GM19240 (cell line): ENCODE data around the gene FSD1L.
"Not testable (repeated sequence)": the region's sequence is repeated elsewhere in the genome, so short reads cannot be mapped to it uniquely, and the experiment has no call there.

Experiments
- DNase-seq: peaks from one replicate; pipeline ENCODE4 v3.0.0; 2011; ENCODE audit warnings: low spot score; ENCODE audit not compliant: insufficient read length

Gene FSD1L

DNA sequence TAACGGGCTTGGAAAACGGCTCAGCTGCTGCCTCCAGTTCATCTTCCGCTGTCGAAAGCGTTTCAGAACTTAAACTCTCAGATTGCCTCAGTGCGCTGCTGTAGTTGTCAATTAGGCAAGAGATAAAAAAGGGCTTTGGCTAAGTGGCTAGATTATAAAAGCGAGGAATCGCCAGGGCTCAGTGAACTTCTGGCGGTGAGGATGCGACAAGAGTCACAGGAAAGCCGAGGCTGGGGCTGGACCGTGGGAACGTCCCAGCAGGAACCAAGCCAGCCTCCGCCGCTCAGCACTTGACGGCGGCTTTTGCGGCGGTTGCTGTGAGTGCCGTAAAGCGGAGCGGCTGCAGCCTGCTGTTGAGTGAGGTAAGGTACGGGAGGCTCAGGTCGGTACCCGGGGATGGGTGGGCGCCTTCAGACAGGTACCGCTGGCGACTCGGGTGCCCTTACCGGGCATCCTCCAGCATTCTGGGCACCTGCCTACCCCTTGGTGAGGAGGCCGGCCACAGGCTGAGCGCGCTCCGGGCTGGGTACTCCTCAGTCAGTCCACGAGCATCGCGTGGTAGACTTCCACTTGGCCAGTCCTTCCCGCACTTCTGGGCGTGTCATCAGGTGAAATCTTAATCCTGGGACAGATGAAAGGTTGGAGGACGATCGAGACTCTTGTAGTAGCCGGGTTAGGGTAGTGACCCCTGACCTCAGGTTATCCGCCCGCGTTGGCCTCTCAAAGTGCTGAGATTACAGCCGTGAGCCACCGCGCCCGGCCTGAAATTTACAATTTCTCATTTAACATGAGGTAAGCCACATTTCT is 110.2 kb downstream of the FSD1L start, which contains the start of gene FKTN:
Gene FKTN, plus strand, starts transcription at position 328 of the 807 bp plus-strand sequence. CDS start 16,902 bp downstream, outside the sequence.
- DNase-seq: peak; percentile 67

DNA sequence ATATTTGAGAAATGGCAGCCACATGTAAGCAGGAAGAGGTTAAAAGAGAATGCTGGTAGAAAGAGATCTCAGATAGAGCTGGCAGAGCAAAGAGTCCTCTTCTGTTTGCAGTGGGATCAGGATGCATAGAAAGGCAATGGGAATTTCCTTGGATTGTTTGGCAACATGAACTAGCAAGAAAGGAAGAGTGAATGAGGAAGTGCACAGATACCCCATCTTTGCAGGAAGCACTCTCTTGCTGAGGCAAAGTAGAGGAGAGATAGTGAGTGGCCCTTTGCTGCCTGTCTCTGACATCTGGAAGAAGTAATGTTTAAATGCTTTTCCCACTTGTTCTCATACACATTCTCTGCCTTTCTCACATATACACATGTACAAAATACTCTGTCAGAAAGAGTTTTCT is 124.6 kb downstream of the FSD1L start:
- no peak for DNase-seq

DNA sequence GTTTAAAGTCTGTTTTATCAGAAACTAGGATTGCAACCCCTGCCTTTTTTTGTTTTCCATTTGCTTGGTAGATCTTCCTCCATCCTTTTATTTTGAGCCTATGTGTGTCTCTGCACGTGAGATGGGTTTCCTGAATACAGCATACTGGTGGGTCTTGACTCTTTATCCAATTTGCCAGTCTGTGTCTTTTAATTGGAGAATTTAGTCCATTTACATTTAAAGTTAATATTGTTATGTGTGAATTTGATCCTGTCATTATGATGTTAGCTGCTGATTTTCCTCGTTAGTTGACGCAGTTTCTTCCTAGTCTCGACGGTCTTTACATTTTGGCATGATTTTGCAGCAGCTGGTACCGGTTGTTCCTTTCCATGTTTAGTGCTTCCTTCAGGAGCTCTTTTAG is 132.1 kb downstream of the FSD1L start:
- DNase-seq: not testable (repeated sequence)

DNA sequence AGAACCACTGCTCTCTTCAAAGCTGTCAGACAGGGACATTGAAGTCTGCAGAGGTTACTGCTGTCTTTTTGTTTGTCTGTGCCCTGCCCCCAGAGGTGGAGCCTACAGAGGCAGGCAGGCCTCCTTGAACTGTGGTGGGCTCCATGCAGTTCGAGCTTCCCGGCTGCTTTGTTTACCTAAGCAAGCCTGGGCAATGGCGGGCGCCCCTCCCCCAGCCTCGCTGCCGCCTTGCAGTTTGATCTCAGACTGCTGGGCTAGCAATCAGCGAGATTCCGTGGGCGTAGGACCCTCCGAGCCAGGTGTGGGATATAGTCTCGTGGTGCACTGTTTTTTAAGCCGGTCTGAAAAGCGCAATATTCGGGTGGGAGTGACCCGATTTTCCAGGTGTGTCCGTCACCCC is 133.7 kb downstream of the FSD1L start:
- not testable (repeated sequence) for DNase-seq

DNA sequence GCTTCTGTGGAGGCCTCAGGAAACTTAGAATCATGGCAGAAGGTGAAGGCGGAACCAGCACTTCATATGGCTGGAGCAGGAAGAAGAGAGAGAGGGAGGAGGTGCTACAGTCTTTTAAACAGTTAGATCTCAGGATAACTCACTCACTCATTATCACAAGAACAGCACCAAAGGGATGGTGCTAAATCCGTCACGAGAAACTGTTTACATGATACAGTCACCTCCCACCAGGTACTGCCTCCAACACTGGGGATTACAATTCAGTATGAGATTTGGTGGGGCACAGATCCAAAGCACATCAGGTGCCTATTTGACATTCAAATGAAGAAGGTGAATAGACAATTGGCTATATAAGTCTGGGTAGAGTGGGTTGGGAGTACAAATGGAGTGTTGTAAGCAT is 145.3 kb downstream of the FSD1L start:
- DNase-seq: no peak
